Measurements from ENCODE around the gene TFDP2. TPM values are rescaled to one million over a fixed set of nuclear protein-coding genes. Genes with fewer than 3 reads are reported as not detected.

TFDP2 gene
- total RNA-seq, 1 experiment from 2014 or later = 48.2 TPM

- ChIA-PET CTCF (interaction anchor here (0.6 kb wide), 1 partner anchor 142 kb away, joined by 3 read pairs; no protein-coding TSS in a partner anchor), POLR2A (ENCODE audit: unreplicated experiment) (no interaction called here)
- H3K4me3 ChIP-seq = peak overlapping the region; percentile 51; the same call in 1 of the 2 replicates
- H3K4me1 ChIP-seq (replicated peaks; ENCODE audit: insufficient read depth) = peaks cover 42% of the 10 kb centered on the region
- TF ChIP-seq CTCF (conservative IDR thresholded peaks at IDR 0.05) (no peak), EZH2 (IDR thresholded peaks at IDR 0.05; ENCODE audit: low read depth) (no peak)
- no peaks in the 10 kb centered on the region for H3K36me3 ChIP-seq (ENCODE audit: low read depth)
- H3K27ac ChIP-seq = peak overlapping the region; percentile 88
- no peaks in the 10 kb centered on the region for H4K20me1 ChIP-seq (ENCODE audit: insufficient read depth)
- TSS peak; percentile 14 for BruUV-seq (replicated peaks)
- DNase-seq = peak; percentile 46 to 78
- H3K79me2 ChIP-seq (ENCODE audit: low read depth) = no peaks in the 10 kb centered on the region
- intact Hi-C loops (cut with micrococcal nuclease; ENCODE audit: unreplicated experiment) = loop anchor here (2.0 kb wide), 1 partner anchor 88 kb away; no protein-coding TSS in a partner anchor
- no peaks in the 10 kb centered on the region for H3K9me2 ChIP-seq (ENCODE audit: insufficient read depth)
- H3K9me3 ChIP-seq (ENCODE audit: insufficient read depth, low read depth) = no peaks in the 10 kb centered on the region; the same call in 1 of the 2 replicates
- H3F3A ChIP-seq (ENCODE audit: insufficient read depth, low read depth) = peaks cover 38% of the 10 kb centered on the region
- peak overlapping the region; percentile 84 for H3K4me2 ChIP-seq
- no peaks in the 10 kb centered on the region for H3K27me3 ChIP-seq (ENCODE audit: insufficient read depth, low read depth)
- peak overlapping the region; percentile 69 for H2AFZ ChIP-seq
Observed at GRCh38 chr3:141941093-141941492, 208.3 kb downstream of the TFDP2 start.

GRCh38 chr3:141940194-141940776 is 209.1 kb downstream of the TFDP2 start:
- peaks cover 38% of the 10 kb centered on the region for H3F3A ChIP-seq (ENCODE audit: insufficient read depth, low read depth)
- DNase-seq = peak; percentile 95 to 98
- no peaks in the 10 kb centered on the region for H3K9me2 ChIP-seq (ENCODE audit: insufficient read depth)
- peak overlapping the region; percentile 84 for H3K4me2 ChIP-seq
- intact Hi-C loops (cut with micrococcal nuclease; ENCODE audit: unreplicated experiment) = loop anchor here (1.0 to 2.0 kb wide), 2 partner anchors 65 to 89 kb away; no protein-coding TSS in a partner anchor
- H3K36me3 ChIP-seq (ENCODE audit: low read depth) = no peaks in the 10 kb centered on the region
- no peaks in the 10 kb centered on the region for H3K79me2 ChIP-seq (ENCODE audit: low read depth)
- peak overlapping the region; percentile 69 for H2AFZ ChIP-seq
- POLR2A ChIA-PET (ENCODE audit: unreplicated experiment) = interaction anchor here (0.7 kb wide), 1 partner anchor 220 kb away, joined by 3 read pairs; no protein-coding TSS in a partner anchor
- BruUV-seq (replicated peaks) = no TSS peak
- H3K9me3 ChIP-seq (ENCODE audit: insufficient read depth, low read depth) = no peaks in the 10 kb centered on the region; the same call in 1 of the 2 replicates
- no peaks in the 10 kb centered on the region for H4K20me1 ChIP-seq (ENCODE audit: insufficient read depth)
- peak overlapping the region; percentile 51; the same call in 1 of the 2 replicates for H3K4me3 ChIP-seq
- TF ChIP-seq EZH2 (IDR thresholded peaks at IDR 0.05; ENCODE audit: low read depth) = no peak
- TF ChIP-seq CTCF (conservative IDR thresholded peaks at IDR 0.05) = no peak
- peak overlapping the region; percentile 88 for H3K27ac ChIP-seq
- peaks cover 42% of the 10 kb centered on the region for H3K4me1 ChIP-seq (replicated peaks; ENCODE audit: insufficient read depth)
- CTCF ChIA-PET = interaction anchor here (0.5 to 0.6 kb wide), 2 partner anchors 192 to 1837 kb away, joined by 4 to 5 read pairs; no protein-coding TSS in a partner anchor
- H3K27me3 ChIP-seq (ENCODE audit: insufficient read depth, low read depth) = no peaks in the 10 kb centered on the region

GRCh38 chr3:141939759-141940158 is 209.6 kb downstream of the TFDP2 start:
- intact Hi-C loops (cut with micrococcal nuclease; ENCODE audit: unreplicated experiment) = loop anchor here (1.0 to 2.0 kb wide), 2 partner anchors 64 to 89 kb away; no protein-coding TSS in a partner anchor
- DNase-seq = peak; percentile 38 to 70
- H3K4me3 ChIP-seq = peak overlapping the region; percentile 5; the same call in 1 of the 2 replicates
- H3K36me3 ChIP-seq (ENCODE audit: low read depth) = no peaks in the 10 kb centered on the region
- no peaks in the 10 kb centered on the region for H3K27me3 ChIP-seq (ENCODE audit: insufficient read depth, low read depth)
- no TSS peak for BruUV-seq (replicated peaks)
- TF ChIP-seq CTCF (conservative IDR thresholded peaks at IDR 0.05) (no peak), EZH2 (IDR thresholded peaks at IDR 0.05; ENCODE audit: low read depth) (no peak)
- H3K9me2 ChIP-seq (ENCODE audit: insufficient read depth) = no peaks in the 10 kb centered on the region
- peaks cover 42% of the 10 kb centered on the region for H3K4me1 ChIP-seq (replicated peaks; ENCODE audit: insufficient read depth)
- CTCF ChIA-PET = interaction anchor here (0.5 to 1.4 kb wide), 4 partner anchors 15 to 1838 kb away, joined by 3 to 5 read pairs (median 4); no protein-coding TSS in a partner anchor
- H3K4me2 ChIP-seq = peak overlapping the region; percentile 84
- no peaks in the 10 kb centered on the region; the same call in 1 of the 2 replicates for H3K9me3 ChIP-seq (ENCODE audit: insufficient read depth, low read depth)
- POLR2A ChIA-PET (ENCODE audit: unreplicated experiment) = interaction anchor here (0.7 kb wide), 1 partner anchor 299 kb away, joined by 7 read pairs; no protein-coding TSS in a partner anchor
- peaks cover 38% of the 10 kb centered on the region for H3F3A ChIP-seq (ENCODE audit: insufficient read depth, low read depth)
- H4K20me1 ChIP-seq (ENCODE audit: insufficient read depth) = no peaks in the 10 kb centered on the region
- no peaks in the 10 kb centered on the region for H3K79me2 ChIP-seq (ENCODE audit: low read depth)
- no peak overlapping the region; the same call in 1 of the 2 replicates for H2AFZ ChIP-seq
- H3K27ac ChIP-seq = peak overlapping the region; percentile 88
